GM06990 (cell line): Measurements from ENCODE around the gene PPP1CA.
A peak's percentile ranks its signal among the peaks of the same experiment; 100 is the strongest.

ENCODE experiments used
- DNase-seq: peaks from one replicate; pipeline ENCODE4 v3.0.0-alpha.2; 2011; ENCODE audit not compliant: insufficient read length; ENCODE audit errors: extremely low read depth
- H3K27me3 ChIP-seq: replicated peaks from 2 replicates; pipeline ENCODE4 v1.6.0; 2011; ENCODE audit warnings: low read length; ENCODE audit not compliant: control insufficient read depth, insufficient read depth
- H3K36me3 ChIP-seq: 2 replicates; pipeline ENCODE4 v1.5.1; 2011; ENCODE audit warnings: low read length; ENCODE audit not compliant: control insufficient read depth, insufficient read depth
- H3K4me3 ChIP-seq: replicated peaks from 2 replicates; pipeline ENCODE4 v1.5.1; 2011; ENCODE audit warnings: low read depth, mild to moderate bottlenecking, control low read depth, low read length
- CTCF ChIP-seq: IDR thresholded peaks from 2 replicates; pipeline ENCODE4 v1.5.1; 2011; ENCODE audit warnings: low read length, control low read depth, mild to moderate bottlenecking, inconsistent platforms; ENCODE audit not compliant: insufficient read depth, poor library complexity, severe bottlenecking

The PPP1CA gene

DNA sequence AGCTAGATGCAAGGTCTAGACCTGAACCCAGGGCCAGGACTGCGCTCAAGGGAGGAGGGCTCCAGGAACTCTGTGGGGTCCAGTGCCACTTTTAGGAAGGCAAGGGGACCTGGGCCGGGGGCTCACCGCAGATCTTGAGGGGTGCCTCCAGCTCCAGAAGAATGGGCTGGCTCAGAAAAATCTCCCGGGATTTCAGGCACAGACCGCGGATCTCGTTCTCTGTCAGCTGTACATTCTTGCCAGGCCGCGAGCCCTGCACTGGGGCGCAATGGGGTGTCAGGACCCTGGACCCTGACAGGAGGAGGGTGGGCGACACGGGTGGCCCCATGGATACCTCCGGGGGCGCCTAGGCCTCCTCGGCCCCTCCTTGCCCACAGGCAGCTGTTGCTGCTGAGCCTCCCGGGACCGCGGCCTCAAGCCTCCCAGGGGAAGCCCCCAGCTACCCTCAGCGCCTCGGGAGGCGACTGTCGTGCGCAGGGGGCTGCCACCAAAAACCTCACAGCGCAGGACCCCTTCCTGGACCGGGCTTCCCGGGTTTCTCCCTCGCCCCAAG, 640 bp downstream of the PPP1CA start:
- Histone ChIP-seq H3K36me3 (peaks cover 36% of the 10 kb centered on the region), H3K4me3 (peak overlapping the region; percentile 90), H3K27me3 (no peaks in the 10 kb centered on the region)
- no peak for DNase-seq
- TF ChIP-seq CTCF: no peak

- Histone ChIP-seq H3K36me3 (peaks cover 36% of the 10 kb centered on the region), H3K27me3 (no peaks in the 10 kb centered on the region), H3K4me3 (peak overlapping the region; percentile 90)
- no peak for TF ChIP-seq CTCF
- DNase-seq: no peak
Observed at GRCh38 chr11:67400251-67400941, 1.3 kb downstream of the PPP1CA start.

GRCh38 chr11:67398661-67399563, 2.7 kb downstream of the PPP1CA start:
- H3K27me3 ChIP-seq: no peaks in the 10 kb centered on the region
- H3K4me3 ChIP-seq: no peak overlapping the region
- no peak for TF ChIP-seq CTCF
- DNase-seq: no peak
- H3K36me3 ChIP-seq: peaks cover 34% of the 10 kb centered on the region

DNA sequence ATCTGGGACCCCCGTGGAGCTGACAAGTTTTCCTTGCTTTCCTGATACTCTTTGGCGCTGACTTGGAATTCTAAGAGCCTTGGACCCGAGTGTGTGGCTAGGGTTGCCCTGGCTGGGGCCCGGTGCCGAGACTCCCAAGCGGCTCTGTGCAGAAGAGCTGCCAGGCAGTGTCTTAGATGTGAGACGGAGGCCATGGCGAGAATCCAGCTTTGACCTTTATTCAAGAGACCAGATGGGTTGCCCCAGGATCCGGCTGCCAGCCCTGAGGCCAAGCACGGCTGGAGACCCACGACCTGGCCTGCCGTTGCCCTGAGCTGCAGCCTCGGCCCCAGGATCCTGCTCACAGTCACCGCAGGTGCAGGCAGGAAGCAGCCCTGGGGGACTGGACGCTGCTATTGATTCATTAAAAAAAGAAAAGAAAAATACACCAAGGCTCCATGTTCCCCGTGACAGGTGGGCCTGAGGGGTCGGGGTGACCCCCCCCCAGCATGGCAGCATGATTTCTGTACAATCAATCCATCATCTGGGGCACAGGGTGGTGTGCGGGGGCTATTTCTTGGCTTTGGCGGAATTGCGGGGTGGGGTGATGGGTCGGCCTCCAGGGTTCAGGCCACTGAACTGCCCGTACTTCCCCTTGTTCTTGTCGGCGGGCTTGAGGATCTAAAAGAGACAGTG, 3.5 kb downstream of the PPP1CA start:
- no peaks in the 10 kb centered on the region for H3K27me3 ChIP-seq
- H3K4me3 ChIP-seq: no peak overlapping the region
- H3K36me3 ChIP-seq: peaks cover 36% of the 10 kb centered on the region
- DNase-seq: no peak
- TF ChIP-seq CTCF: no peak

DNA sequence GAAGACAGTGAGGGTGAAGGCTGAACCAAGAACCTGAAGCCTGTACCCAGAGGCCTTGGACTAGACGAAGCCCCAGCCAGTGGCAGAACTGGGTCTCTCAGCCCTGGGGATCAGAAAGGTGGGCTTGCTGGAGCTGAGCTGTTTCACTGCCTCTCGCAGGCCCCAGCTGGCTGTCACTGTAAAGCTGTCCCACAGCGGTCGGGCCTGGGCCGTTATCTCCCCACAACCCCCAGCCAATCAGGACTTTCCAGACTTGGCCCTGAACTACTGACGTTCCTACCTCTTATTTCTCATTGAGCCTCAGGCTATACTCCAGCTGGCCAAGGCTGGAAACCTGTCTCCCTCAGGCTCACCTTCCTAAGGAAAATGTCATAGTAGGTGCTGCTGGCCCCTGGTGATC, 4.1 kb downstream of the PPP1CA start:
- H3K4me3 ChIP-seq: no peak overlapping the region
- H3K36me3 ChIP-seq: peaks cover 36% of the 10 kb centered on the region
- TF ChIP-seq CTCF: no peak
- DNase-seq: no peak
- no peaks in the 10 kb centered on the region for H3K27me3 ChIP-seq
